ENCODE data around the gene PDCD1.
A peak's percentile ranks its signal among the peaks of the same experiment; 100 is the strongest.
"Not testable (repeated sequence)": the region's sequence is repeated elsewhere in the genome, so short reads cannot be mapped to it uniquely, and the experiment has no call there.

The PDCD1 gene

DNA sequence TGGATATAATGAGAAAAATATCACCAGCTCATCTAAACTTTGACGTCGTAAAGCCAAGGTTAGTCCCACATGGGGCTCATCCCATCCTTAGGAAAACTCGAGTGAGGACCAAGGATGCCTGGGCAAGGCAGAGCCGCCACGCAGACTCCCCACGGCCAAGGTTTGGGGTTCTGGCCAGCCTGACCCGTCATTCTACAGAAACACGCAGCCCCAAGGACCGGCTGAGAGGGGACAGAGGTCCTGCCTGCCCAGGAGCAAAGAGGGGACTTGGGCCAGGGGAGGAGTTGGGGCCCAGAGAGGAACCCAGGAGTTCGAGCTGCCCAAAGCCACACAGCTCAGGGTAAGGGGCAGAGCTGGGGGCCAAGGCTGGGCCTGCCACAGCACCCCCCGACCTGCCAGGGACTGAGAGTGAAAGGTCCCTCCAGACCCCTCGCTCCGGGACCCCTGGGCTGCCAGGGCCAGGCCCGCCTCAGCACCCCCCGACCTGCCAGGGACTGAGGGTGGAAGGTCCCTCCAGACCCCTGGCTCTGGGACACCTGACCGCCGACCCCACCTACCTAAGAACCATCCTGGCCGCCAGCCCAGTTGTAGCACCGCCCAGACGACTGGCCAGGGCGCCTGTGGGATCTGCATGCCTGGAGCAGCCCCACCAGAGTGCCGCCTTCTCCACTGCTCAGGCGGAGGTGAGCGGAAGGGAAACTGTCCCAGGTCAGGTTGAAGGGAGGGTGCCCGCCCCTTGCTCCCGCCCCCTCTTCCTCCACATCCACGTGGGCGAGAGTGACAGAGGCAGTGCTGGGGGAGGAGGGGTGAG lies at the start of gene PDCD1:
PDCD1 (minus strand) TSS at position 689 of the 811 bp plus-strand sequence; CDS start at position 633, 56 bp downstream.
- peak within 1 kb of the TSS; percentile 15 for H3K4me3 ChIP-seq (ENCODE audit: control insufficient read depth, low read depth, low read length)
- TF ChIP-seq, protein P1, sequence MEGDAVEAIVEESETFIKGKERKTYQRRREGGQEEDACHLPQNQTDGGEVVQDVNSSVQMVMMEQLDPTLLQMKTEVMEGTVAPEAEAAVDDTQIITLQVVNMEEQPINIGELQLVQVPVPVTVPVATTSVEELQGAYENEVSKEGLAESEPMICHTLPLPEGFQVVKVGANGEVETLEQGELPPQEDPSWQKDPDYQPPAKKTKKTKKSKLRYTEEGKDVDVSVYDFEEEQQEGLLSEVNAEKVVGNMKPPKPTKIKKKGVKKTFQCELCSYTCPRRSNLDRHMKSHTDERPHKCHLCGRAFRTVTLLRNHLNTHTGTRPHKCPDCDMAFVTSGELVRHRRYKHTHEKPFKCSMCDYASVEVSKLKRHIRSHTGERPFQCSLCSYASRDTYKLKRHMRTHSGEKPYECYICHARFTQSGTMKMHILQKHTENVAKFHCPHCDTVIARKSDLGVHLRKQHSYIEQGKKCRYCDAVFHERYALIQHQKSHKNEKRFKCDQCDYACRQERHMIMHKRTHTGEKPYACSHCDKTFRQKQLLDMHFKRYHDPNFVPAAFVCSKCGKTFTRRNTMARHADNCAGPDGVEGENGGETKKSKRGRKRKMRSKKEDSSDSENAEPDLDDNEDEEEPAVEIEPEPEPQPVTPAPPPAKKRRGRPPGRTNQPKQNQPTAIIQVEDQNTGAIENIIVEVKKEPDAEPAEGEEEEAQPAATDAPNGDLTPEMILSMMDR (IDR thresholded peaks at IDR 0.05; ENCODE audit: control insufficient read depth, insufficient read depth, low read depth, low read length, missing control alignments), result no peak
- DNase-seq (ENCODE audit: low read depth), result no peak

DNA sequence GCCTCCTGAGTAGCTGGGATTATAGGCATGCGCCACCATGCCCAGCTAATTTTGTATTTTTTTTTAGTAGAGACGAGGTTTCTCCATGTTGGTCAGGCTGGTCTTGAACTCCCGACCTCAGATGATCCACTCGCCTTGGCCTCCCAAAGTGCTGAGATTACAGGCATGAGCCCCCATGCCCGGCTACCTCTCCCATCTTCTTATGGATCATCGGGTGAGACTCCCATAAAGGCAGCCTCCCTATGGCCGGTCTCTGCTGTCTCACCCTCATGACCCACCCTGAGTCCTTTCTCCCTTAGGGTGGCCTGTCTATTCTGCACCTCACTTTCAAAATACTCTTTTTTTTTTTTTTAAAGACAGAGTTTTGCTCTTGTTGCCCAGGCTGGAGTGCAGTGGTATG lies 49.1 kb upstream of the PDCD1 start:
- not testable (repeated sequence) for DNase-seq (ENCODE audit: low read depth); H3K4me3 ChIP-seq (ENCODE audit: control insufficient read depth, low read depth, low read length)

DNA sequence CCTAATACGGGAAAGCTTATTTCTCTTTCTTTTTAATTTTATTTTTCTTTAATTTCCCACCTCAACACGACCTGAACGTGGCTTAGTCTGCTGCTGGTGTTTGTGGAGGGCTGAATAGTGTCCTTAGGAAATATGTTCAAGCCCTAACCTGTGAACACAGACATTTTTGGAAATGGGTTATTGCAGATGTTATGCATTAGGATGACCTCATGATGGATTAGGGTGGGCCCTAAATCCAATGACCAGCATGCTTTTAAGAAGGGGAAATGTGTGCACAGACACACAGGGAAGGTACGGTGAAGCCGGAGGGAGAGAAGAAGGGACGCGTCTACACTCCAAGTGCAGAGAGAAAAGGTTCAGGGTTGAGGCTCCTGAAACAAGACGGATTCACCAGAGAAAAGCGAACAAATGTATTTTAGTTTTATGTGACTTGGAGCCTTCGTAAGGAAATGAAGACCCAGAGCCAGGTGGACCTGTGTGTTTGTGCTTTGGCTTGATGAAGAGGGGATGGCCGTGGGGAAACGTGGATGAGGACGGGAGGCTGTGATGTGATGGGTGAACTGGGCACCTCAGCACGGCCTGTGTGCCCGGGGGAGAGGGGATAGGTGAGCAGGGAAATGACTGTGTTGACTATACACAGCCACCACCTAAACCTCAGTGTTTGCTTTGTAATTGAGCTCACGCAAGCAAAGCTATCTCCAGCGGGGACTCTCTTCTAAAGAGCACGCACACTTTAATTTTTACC lies 48.3 kb upstream of the PDCD1 start:
- DNase-seq (ENCODE audit: low read depth), result no peak
- TF ChIP-seq, protein P1 (IDR thresholded peaks at IDR 0.05; ENCODE audit: control insufficient read depth, insufficient read depth, low read depth, low read length, missing control alignments), result no peak
- H3K4me3 ChIP-seq (ENCODE audit: control insufficient read depth, low read depth, low read length), result no peak overlapping the region

DNA sequence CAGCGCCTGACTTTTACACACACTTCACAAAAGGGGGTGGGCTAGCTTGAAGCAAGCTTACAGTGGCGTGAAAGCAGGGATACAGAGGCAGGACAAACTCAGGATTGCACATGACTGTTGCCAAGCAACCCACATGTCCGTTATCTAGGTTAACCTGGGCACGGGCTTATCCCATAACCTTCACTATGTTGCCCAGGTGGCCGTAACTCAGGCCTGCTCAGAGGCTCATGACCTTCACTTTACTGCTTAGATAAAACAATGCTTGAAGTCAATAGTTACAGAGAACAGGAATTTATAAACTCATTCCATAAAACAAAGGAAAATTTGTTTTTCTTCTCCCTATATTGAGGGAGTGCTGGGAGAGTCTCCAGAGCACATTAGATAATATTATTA lies 47.7 kb upstream of the PDCD1 start:
- not testable (repeated sequence) for H3K4me3 ChIP-seq (ENCODE audit: control insufficient read depth, low read depth, low read length); DNase-seq (ENCODE audit: low read depth)

DNA sequence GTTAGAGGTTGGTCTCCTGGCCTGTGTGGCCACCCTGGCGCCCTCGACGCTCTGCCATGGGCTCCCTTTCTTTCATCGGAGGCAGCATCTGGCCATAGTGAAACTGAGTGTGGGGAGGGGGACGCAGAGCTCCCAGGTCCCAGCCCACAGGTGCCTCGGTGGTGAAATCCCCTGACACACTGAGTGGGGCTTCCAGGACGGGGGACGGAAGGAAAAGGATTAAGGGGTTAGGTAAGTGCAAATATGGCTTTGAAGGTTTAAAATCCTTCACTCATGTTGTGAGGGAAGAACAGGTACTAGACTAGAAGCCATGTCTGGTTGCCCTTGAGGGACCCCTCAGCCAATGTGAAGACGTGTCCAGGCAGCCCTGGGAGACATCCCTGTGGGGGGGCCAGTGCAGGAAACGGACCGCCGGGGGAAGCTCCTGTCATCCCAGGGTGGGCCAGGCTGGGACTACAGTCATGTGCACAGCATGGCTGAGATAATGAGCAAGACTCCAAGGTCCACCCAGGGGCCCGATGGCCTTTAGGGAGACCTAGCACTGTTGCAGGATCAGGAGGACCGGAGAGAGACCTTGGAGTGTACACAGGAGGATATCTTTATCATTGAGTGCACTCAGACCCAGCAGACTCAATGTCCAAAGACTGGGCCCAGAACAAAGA lies 47.2 kb upstream of the PDCD1 start:
- no peak for DNase-seq (ENCODE audit: low read depth)
- H3K4me3 ChIP-seq (ENCODE audit: control insufficient read depth, low read depth, low read length), result no peak overlapping the region
- TF ChIP-seq, protein P1 (IDR thresholded peaks at IDR 0.05; ENCODE audit: control insufficient read depth, insufficient read depth, low read depth, low read length, missing control alignments), result no peak

DNA sequence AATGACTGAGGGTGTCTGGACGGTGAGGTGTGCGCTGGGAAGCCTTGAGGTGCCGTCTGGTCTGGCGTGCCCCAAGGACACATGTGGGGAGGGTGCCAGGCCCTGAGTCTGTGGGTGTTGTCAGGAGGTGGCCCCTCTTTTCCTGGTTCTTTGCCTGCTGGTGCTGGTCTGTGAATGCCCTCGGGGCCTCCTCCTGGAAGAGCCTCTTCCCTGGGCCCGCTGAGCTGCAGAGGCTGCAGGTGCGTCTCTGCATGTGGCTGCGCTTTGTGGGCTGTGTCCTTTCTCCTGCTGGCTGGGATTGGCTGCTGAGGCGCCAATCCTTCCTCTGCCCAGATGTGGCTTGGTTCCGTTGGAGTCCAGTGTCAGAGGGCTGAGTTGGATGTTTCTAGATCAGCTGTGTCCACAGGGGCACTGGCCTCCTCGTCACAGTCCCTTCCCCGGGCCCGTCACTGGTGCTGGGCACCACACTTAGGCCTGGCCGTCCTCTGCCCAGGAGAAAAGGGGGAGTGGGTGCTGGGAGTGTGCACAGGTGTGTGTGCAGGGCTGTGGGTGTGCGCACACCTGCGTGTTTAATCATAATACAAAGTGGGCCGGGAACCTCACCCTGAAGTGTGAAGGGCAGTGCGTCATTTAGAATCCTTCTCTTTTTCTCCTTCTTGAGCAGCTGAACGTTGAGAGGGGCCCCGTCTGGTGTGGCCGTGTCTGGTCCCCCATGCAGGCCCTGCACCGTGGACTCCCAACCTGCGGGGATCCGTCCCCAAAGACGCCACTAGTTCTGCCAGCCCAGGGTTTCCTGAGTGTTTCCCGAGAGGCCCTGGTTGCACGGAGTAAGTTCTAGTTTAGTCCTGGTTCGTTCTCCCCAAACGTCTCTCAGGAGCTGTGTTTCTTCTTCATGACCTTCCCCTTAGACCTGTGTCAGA lies 46.4 kb upstream of the PDCD1 start:
- TF ChIP-seq, protein P1 (IDR thresholded peaks at IDR 0.05; ENCODE audit: control insufficient read depth, insufficient read depth, low read depth, low read length, missing control alignments), result no peak
- no peak for DNase-seq (ENCODE audit: low read depth)
- H3K4me3 ChIP-seq (ENCODE audit: control insufficient read depth, low read depth, low read length), result no peak overlapping the region

Data from AG09309 (cell line).